ENCODE data around the gene CHML.

CHML gene

GRCh38 chr1:241596633-241597032, 43.5 kb downstream of the CHML start:
- Mint-ChIP-seq H3K9me3 (no peaks in the 10 kb centered on the region), H3K4me3 (no peak overlapping the region), H3K27ac (no peak overlapping the region), H3K27me3 (ENCODE audit: low read depth) (no peaks in the 10 kb centered on the region), H3K36me3 (ENCODE audit: low read depth) (peaks cover 33% of the 10 kb centered on the region), H3K4me1 (no peaks in the 10 kb centered on the region)
- no peak for TF ChIP-seq CTCF (IDR thresholded peaks at IDR 0.05; ENCODE audit: unreplicated experiment in 3 of 3)

- Mint-ChIP-seq H3K4me3 (no peak overlapping the region), H3K36me3 (ENCODE audit: low read depth) (peaks cover 24% of the 10 kb centered on the region), H3K27ac (no peak overlapping the region), H3K9me3 (no peaks in the 10 kb centered on the region), H3K4me1 (no peaks in the 10 kb centered on the region), H3K27me3 (ENCODE audit: low read depth) (no peaks in the 10 kb centered on the region)
- TF ChIP-seq CTCF (IDR thresholded peaks at IDR 0.05; ENCODE audit: unreplicated experiment in 3 of 3) = no peak
Measured at GRCh38 chr1:241593186-241593585, 47.0 kb downstream of the CHML start.

GRCh38 chr1:241592273-241592958, 47.8 kb downstream of the CHML start:
- TF ChIP-seq CTCF (IDR thresholded peaks at IDR 0.05; ENCODE audit: unreplicated experiment in 3 of 3) = no peak
- Mint-ChIP-seq H3K27me3 (ENCODE audit: low read depth) (no peaks in the 10 kb centered on the region), H3K36me3 (ENCODE audit: low read depth) (peaks cover 22% of the 10 kb centered on the region), H3K4me1 (no peaks in the 10 kb centered on the region), H3K4me3 (no peak overlapping the region), H3K9me3 (no peaks in the 10 kb centered on the region), H3K27ac (no peak overlapping the region)

GRCh38 chr1:241591736-241592135, 48.4 kb downstream of the CHML start:
- Mint-ChIP-seq H3K27me3 (ENCODE audit: low read depth) (no peaks in the 10 kb centered on the region), H3K27ac (no peak overlapping the region), H3K36me3 (ENCODE audit: low read depth) (peaks cover 21% of the 10 kb centered on the region), H3K4me1 (no peaks in the 10 kb centered on the region), H3K9me3 (no peaks in the 10 kb centered on the region), H3K4me3 (no peak overlapping the region)
- TF ChIP-seq CTCF (IDR thresholded peaks at IDR 0.05; ENCODE audit: unreplicated experiment in 3 of 3) = no peak

GRCh38 chr1:241591317-241591716, 48.9 kb downstream of the CHML start:
- H3K9me3 Mint-ChIP-seq = no peaks in the 10 kb centered on the region
- no peaks in the 10 kb centered on the region for H3K27me3 Mint-ChIP-seq (ENCODE audit: low read depth)
- H3K27ac Mint-ChIP-seq = no peak overlapping the region
- no peak for TF ChIP-seq CTCF (IDR thresholded peaks at IDR 0.05; ENCODE audit: unreplicated experiment in 3 of 3)
- H3K4me3 Mint-ChIP-seq = no peak overlapping the region
- H3K4me1 Mint-ChIP-seq = no peaks in the 10 kb centered on the region
- peaks cover 21% of the 10 kb centered on the region for H3K36me3 Mint-ChIP-seq (ENCODE audit: low read depth)

GRCh38 chr1:241590719-241591118, 49.5 kb downstream of the CHML start:
- Mint-ChIP-seq H3K4me3 (no peak overlapping the region), H3K36me3 (ENCODE audit: low read depth) (peaks cover 21% of the 10 kb centered on the region), H3K27me3 (ENCODE audit: low read depth) (no peaks in the 10 kb centered on the region), H3K9me3 (no peaks in the 10 kb centered on the region), H3K27ac (no peak overlapping the region), H3K4me1 (no peaks in the 10 kb centered on the region)
- TF ChIP-seq CTCF (IDR thresholded peaks at IDR 0.05; ENCODE audit: unreplicated experiment in 3 of 3) = no peak
